HepG2 (cell line): ENCODE data around the gene PEX11B. TPM values are rescaled to one million over a fixed set of nuclear protein-coding genes. Genes with fewer than 3 reads are reported as not detected.
A peak's percentile ranks its signal among the peaks of the same experiment; 100 is the strongest.

Source experiments
- ARHGAP35 ChIP-seq: sonication (generic); formaldehyde crosslinking; IDR thresholded peaks from 2 replicates; pipeline ENCODE4 v1.9.0; 2022; ENCODE audit warnings: mild to moderate bottlenecking, inconsistent platforms, moderate library complexity, missing genetic modification reagents, borderline replicate concordance
- CBFB ChIP-seq: sonication (generic); formaldehyde crosslinking; IDR thresholded peaks from 2 replicates; pipeline ENCODE4 v1.4.0; 2020; ENCODE audit warnings: missing genetic modification reagents
- CHCHD3 ChIP-seq: sonication (generic); formaldehyde crosslinking; IDR thresholded peaks from 2 replicates; pipeline ENCODE4 v1.8.0; 2022; ENCODE audit warnings: mild to moderate bottlenecking, missing genetic modification reagents, moderate library complexity
- FOSL2 ChIP-seq: sonication (generic); formaldehyde crosslinking; IDR thresholded peaks from 2 replicates; pipeline ENCODE4 v1.4.0; 2020; ENCODE audit warnings: missing genetic modification reagents
- FOXO1 ChIP-seq: sonication (generic); formaldehyde crosslinking; IDR thresholded peaks from 2 replicates; pipeline ENCODE4 v1.4.0; 2020; ENCODE audit warnings: missing genetic modification reagents
- JARID2 ChIP-seq: sonication (generic); formaldehyde crosslinking; IDR thresholded peaks from 2 replicates; pipeline ENCODE4 v1.8.1; 2023; ENCODE audit warnings: missing genetic modification reagents, inconsistent platforms; ENCODE audit not compliant: insufficient replicate concordance
- KDM2A ChIP-seq: sonication (generic); formaldehyde crosslinking; IDR thresholded peaks from 2 replicates; pipeline ENCODE4 v1.4.0; 2020; ENCODE audit warnings: low read depth, missing genetic modification reagents, borderline replicate concordance
- KDM6A ChIP-seq: IDR thresholded peaks from 2 replicates; pipeline ENCODE4 v1.6.1; 2016; ENCODE audit warnings: low read depth
- MXD1 ChIP-seq: sonication (generic); formaldehyde crosslinking; IDR thresholded peaks from 2 replicates; pipeline ENCODE4 v1.4.0; 2020; ENCODE audit warnings: mild to moderate bottlenecking, missing genetic modification reagents
- NR2F1 ChIP-seq, 2 experiments: fragments of 450-650 bp in 1 of 2; formaldehyde crosslinking in 1 of 2; IDR thresholded peaks; 2 replicates each; pipeline versions ENCODE4 v1.5.0 to v1.6.1; 2016 to 2020; ENCODE audit warnings: mild to moderate bottlenecking in 1 of 2, missing compliant biosample characterization in 1 of 2, missing genetic modification reagents in 1 of 2, moderate library complexity in 1 of 2
- NRL ChIP-seq: sonication (generic); formaldehyde crosslinking; IDR thresholded peaks from 2 replicates; pipeline ENCODE4 v1.5.0; 2020; ENCODE audit warnings: missing genetic modification reagents, mild to moderate bottlenecking, moderate library complexity, borderline replicate concordance
- PHF21A ChIP-seq: sonication (generic); formaldehyde crosslinking; IDR thresholded peaks from 2 replicates; pipeline ENCODE4 v1.5.0; 2020; ENCODE audit warnings: mild to moderate bottlenecking, missing genetic modification reagents
- RAD21 ChIP-seq: fragments of 450-650 bp; formaldehyde crosslinking; IDR thresholded peaks from 2 replicates; pipeline ENCODE4 v1.5.0; 2020; ENCODE audit warnings: mild to moderate bottlenecking
- TBX2 ChIP-seq: sonication (generic); formaldehyde crosslinking; IDR thresholded peaks from 2 replicates; pipeline ENCODE4 v1.5.0; 2020; ENCODE audit warnings: missing genetic modification reagents, mild to moderate bottlenecking, borderline replicate concordance
- ZBTB8A ChIP-seq: sonication (generic); formaldehyde crosslinking; IDR thresholded peaks from 2 replicates; pipeline ENCODE4 v1.4.0; 2020; ENCODE audit warnings: mild to moderate bottlenecking, low read depth, missing genetic modification reagents, borderline replicate concordance
- ZIK1 ChIP-seq: sonication (generic); formaldehyde crosslinking; IDR thresholded peaks from 2 replicates; pipeline ENCODE4 v1.5.0; 2020; ENCODE audit warnings: mild to moderate bottlenecking, low read depth, missing genetic modification reagents, borderline replicate concordance
- ZNF121 ChIP-seq: sonication (generic); formaldehyde crosslinking; IDR thresholded peaks from 2 replicates; pipeline ENCODE4 v1.5.0; 2020; ENCODE audit warnings: mild to moderate bottlenecking, missing genetic modification reagents
- ZNF251 ChIP-seq: sonication (generic); formaldehyde crosslinking; IDR thresholded peaks from 2 replicates; pipeline ENCODE4 v1.9.0; 2021; ENCODE audit warnings: mild to moderate bottlenecking, missing genetic modification reagents
- ZNF512B ChIP-seq: sonication (generic); formaldehyde crosslinking; IDR thresholded peaks from 2 replicates; pipeline ENCODE4 v1.5.1; 2020; ENCODE audit warnings: missing genetic modification reagents, mild to moderate bottlenecking, borderline replicate concordance
- ZNF740 ChIP-seq: sonication (generic); formaldehyde crosslinking; IDR thresholded peaks from 2 replicates; pipeline ENCODE4 v1.4.0; 2020; ENCODE audit warnings: missing genetic modification reagents
- ZNF784 ChIP-seq: sonication (generic); formaldehyde crosslinking; IDR thresholded peaks from 2 replicates; pipeline ENCODE4 v1.5.1; 2020; ENCODE audit warnings: missing genetic modification reagents, mild to moderate bottlenecking, borderline replicate concordance
- polyA plus RNA-seq, 8 experiments: library from polyadenylated mRNA; depleted of rRNA in 3 of 8; stranded (reverse) in 7 of 8; unstranded in 1 of 8; fragments of >200 nt; fragmentation: Illumina TruSeq in 4 of 8; extraction: Trizol in 4 of 8; gene quantifications; 2 replicates each; pipeline versions ENCODE4 v1.2.1 to v1.2.3, GENCODE V29; 2011 to 2016; ENCODE audit warnings: low read depth in 4 of 8, missing spikeins in 1 of 8, mixed read lengths in 1 of 8; ENCODE audit not compliant: insufficient read depth in 1 of 8
- total RNA-seq, 5 experiments: library from RNA; depleted of rRNA; stranded (reverse); fragments of >200 nt; fragmentation: Illumina TruSeq; extraction: Trizol; gene quantifications; 2 replicates each; pipeline ENCODE4 v1.2.3, GENCODE V29; 2016; ENCODE audit warnings: low read depth in 1 of 5
- TF ChIP-seq, protein P1 (sequence below): sonication (generic); formaldehyde crosslinking; conservative IDR thresholded peaks from 2 replicates; pipeline ENCODE4 v1.4.0; 2020; ENCODE audit warnings: missing genetic modification reagents

The PEX11B gene
- total and polyA plus RNA-seq, 2 of the 13 experiments (the other 11 are each of a cell fraction or from before 2014, with no cell fraction given) = 21.6 to 48.4 TPM

DNA sequence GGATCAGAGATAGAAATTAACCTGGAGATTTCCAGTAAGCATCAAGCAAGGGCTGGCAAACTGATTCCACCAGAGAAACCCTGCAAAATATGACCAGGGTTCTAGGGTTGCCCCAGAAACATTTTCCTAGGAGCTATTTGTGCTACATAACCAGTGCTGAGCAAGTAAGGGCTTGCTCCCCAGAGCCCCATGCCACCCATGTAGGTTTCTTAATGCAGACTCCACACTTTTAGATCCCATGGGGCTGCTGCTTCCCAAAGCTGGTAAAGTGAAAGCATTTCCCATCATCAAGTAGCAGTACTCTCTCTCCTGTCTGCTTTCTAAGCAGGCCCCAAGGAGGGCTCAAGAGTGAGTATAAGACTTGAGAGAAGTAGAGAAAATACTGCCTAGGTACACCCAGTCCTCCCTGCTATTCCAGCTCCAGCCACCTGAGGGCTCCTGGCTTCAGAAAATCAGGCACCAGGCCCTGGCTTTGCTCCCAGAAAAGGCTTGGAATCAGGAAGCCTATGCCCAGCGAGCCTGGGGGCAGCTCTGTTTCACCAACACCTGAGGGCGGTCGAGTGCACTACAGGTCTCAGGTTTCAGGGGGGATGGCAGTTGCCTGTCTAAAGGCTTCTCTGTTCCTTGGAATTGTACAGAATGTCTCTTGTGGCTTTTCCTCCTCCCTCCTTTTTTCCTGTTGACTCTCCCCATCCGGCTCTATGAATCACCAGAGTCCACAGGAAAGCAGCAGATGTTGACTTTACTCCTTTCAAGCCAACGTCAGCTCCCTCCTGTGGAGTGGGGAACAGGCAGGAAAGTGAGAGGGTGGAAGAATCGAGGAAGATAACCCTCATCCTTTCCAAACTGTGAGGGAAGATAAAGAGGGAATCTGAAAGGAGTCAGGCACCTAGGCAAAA is 26.7 kb downstream of the PEX11B start (continued):
- TF ChIP-seq NRL (CRISPR knock-in tag) (0 out of 2 replicates have a peak, but pooled peaks have one; percentile 29), FOXO1 (CRISPR knock-in tag) (peak; percentile 89; the same call in 1 of the 2 replicates), CHCHD3 (CRISPR knock-in tag) (no peak), ZNF512B (CRISPR knock-in tag) (no peak), FOSL2 (CRISPR knock-in tag) (peak; percentile 97), KDM2A (CRISPR knock-in tag) (peak; percentile 82), ZNF740 (CRISPR knock-in tag) (no peak), KDM6A (CRISPR knock-in tag) (peak; percentile 73; the same call in 1 of the 2 replicates), ZNF251 (no peak), JARID2 (CRISPR knock-in tag) (no peak), NR2F1 (CRISPR knock-in tag; IDR thresholded peaks at IDR 0.05) (no peak), ZIK1 (CRISPR knock-in tag) (no peak), RAD21 (CRISPR knock-in tag) (peak; percentile 99), TBX2 (peak; percentile 52; the same call in 1 of the 2 replicates), ARHGAP35 (CRISPR knock-in tag) (no peak), ZBTB8A (CRISPR knock-in tag) (no peak), ZNF121 (CRISPR knock-in tag) (no peak), CBFB (peak; percentile 64; the same call in 1 of the 2 replicates), MXD1 (CRISPR knock-in tag) (no peak), PHF21A (CRISPR knock-in tag) (peak; percentile 86), ZNF784 (CRISPR knock-in tag) (no peak)
- TF ChIP-seq, protein P1, sequence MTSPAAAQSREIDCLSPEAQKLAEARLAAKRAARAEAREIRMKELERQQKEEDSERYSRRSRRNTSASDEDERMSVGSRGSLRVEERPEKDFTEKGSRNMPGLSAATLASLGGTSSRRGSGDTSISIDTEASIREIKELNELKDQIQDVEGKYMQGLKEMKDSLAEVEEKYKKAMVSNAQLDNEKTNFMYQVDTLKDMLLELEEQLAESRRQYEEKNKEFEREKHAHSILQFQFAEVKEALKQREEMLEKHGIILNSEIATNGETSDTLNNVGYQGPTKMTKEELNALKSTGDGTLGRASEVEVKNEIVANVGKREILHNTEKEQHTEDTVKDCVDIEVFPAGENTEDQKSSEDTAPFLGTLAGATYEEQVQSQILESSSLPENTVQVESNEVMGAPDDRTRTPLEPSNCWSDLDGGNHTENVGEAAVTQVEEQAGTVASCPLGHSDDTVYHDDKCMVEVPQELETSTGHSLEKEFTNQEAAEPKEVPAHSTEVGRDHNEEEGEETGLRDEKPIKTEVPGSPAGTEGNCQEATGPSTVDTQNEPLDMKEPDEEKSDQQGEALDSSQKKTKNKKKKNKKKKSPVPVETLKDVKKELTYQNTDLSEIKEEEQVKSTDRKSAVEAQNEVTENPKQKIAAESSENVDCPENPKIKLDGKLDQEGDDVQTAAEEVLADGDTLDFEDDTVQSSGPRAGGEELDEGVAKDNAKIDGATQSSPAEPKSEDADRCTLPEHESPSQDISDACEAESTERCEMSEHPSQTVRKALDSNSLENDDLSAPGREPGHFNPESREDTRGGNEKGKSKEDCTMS (CRISPR knock-in tag) = no peak
